Activated T-helper 2 cell treated with anti-CD3 and anti-CD28 coated beads, Interferon-gamma antibody, Interleukin-2, Interleukin-4, amounts not matched to agents 10 μg/mL and 5 μg/mL and 100 μg/mL, durations not matched to agents 14 hours and 24 hours and 36 hours (primary cell): ENCODE results near the gene MROH2B. TPM values are rescaled to one million over a fixed set of nuclear protein-coding genes. Genes with fewer than 3 reads are reported as not detected.

Experiments used
- DNase-seq: peaks from one replicate; pipeline ENCODE4 v3.0.0; 2021; ENCODE audit warnings: low spot score
- H3K27ac Mint-ChIP-seq: one replicate; pipeline ENCODE4 v1.8.0; 2021; ENCODE audit warnings: mixed read lengths
- H3K27me3 Mint-ChIP-seq: one replicate; pipeline ENCODE4 v1.8.0; 2021; ENCODE audit warnings: low read depth, mixed read lengths
- H3K36me3 Mint-ChIP-seq: one replicate; pipeline ENCODE4 v1.8.0; 2021; ENCODE audit warnings: low read depth, mixed read lengths
- H3K4me1 Mint-ChIP-seq: one replicate; pipeline ENCODE4 v1.8.0; 2021; ENCODE audit warnings: low read depth, mixed read lengths
- H3K4me3 Mint-ChIP-seq: one replicate; pipeline ENCODE4 v1.8.0; 2021; ENCODE audit warnings: low read depth, mild to moderate bottlenecking, moderate library complexity, mixed read lengths
- H3K9me3 Mint-ChIP-seq: one replicate; pipeline ENCODE4 v1.8.0; 2021; ENCODE audit warnings: mixed read lengths
- intact Hi-C: fragments of 100-400 bp; cut with micrococcal nuclease; formaldehyde crosslinking; loops from one replicate; pipeline ENCODE4 v1.15.1; 2023
- total RNA-seq: library from RNA; stranded (reverse); gene quantifications from 2 replicates; pipeline ENCODE4 v1.2.3, GENCODE V29; 2022

The MROH2B gene
- total RNA-seq, 1 donor from 2014 or later = not detected

DNA sequence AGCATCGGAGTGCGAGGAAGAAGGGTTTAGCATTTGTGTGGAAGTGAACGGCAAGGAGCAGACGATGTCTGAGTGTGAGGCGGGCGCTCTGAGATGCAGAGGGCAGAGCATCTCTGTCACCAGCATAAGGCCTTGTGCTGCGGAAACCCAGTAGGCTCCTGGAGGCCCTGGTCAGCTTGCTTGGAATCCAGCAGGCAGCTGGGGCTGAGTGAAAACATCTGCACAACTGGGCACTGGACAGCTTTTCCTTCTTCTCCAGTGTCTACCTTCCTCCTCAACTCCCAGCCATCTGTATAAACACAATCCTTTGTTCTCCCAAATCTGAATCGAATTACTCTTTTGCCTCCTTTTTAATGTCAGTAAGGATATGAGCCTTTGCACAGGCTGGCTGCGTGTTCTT is 89.7 kb downstream of the MROH2B start:
- DNase-seq = no peak
- Mint-ChIP-seq H3K4me1 (no peaks in the 10 kb centered on the region), H3K36me3 (no peaks in the 10 kb centered on the region), H3K27me3 (peaks cover 2% of the 10 kb centered on the region), H3K4me3 (no peak overlapping the region), H3K9me3 (no peaks in the 10 kb centered on the region), H3K27ac (no peak overlapping the region)
- intact Hi-C loops = no loop called here

DNA sequence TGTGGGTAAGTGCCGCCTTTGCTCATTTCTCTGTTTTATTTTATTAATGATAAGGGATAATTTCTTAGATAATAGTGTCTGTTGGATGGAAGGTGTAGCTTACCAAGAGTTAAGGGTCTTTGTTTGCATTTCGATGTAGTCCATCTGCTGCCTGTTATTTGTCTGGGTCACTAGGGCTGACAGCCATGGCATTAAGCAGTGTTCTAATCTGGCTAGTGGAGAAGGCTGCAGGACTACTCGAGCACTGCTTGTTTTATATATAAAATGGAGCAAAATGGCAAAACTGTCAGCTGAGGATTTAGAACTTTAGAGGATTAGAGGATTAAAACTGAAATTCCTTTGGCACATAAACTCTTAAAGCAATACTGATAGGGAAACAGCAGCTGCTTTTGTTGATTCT is 94.3 kb downstream of the MROH2B start:
- no peak overlapping the region for H3K4me3 Mint-ChIP-seq
- H3K27ac Mint-ChIP-seq = no peak overlapping the region
- no peaks in the 10 kb centered on the region for H3K36me3 Mint-ChIP-seq
- H3K4me1 Mint-ChIP-seq = no peaks in the 10 kb centered on the region
- H3K9me3 Mint-ChIP-seq = no peaks in the 10 kb centered on the region
- intact Hi-C loops = no loop called here
- no peaks in the 10 kb centered on the region for H3K27me3 Mint-ChIP-seq
- DNase-seq = no peak

DNA sequence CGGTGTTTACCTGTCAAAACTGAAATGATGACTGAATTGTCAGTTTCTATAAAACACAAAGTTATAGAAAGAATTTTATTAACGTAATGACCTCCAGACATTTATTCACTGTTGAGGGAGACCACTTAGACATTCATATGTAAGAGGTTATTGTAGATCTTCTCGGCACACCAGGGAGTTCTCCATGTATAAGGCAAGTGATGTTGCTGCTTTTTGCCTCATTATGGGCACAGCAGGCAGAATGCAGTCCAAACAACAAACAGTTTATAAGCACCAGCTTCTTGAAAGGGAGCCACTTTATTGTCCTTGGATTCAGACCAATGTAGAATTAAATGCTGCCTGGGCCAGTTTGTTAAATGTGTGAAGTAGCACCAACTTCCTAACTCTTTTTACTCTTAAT is 95.1 kb downstream of the MROH2B start:
- Mint-ChIP-seq H3K36me3 (no peaks in the 10 kb centered on the region), H3K4me1 (no peaks in the 10 kb centered on the region), H3K9me3 (no peaks in the 10 kb centered on the region), H3K27me3 (no peaks in the 10 kb centered on the region), H3K27ac (no peak overlapping the region), H3K4me3 (no peak overlapping the region)
- intact Hi-C loops = no loop called here
- DNase-seq = no peak

DNA sequence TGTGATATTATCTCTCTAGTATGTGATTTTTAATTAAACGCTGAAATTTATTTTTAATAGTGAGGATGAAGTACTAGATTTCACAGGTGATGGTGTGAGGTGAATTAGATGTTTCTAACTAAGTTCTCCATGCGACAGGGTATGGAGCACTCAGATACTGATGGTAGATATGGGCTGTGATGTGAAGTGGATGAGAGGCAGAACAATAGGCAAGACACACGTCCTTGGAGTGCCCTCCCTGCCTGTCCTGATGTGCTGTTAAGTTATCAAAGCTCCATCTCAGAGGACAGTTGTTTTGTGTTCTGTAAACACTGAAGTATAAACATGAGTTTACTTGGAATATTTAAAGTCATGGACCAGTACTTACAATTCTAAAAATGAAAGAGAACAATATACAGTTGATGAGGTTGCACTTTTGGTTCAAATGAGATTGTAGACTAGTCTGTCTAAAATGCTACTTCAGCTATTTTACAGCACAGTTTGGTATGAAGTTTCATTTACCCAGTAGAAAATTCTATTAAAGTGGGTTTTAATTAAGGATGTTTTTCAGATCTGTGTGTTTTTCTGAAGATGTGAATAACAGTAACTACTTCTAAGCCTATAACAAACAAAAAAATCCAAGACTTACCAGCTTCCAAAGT is 97.7 kb downstream of the MROH2B start:
- H3K9me3 Mint-ChIP-seq = no peaks in the 10 kb centered on the region
- no peak for DNase-seq
- H3K27ac Mint-ChIP-seq = no peak overlapping the region
- no peaks in the 10 kb centered on the region for H3K36me3 Mint-ChIP-seq
- no peak overlapping the region for H3K4me3 Mint-ChIP-seq
- intact Hi-C loops = no loop called here
- no peaks in the 10 kb centered on the region for H3K4me1 Mint-ChIP-seq
- no peaks in the 10 kb centered on the region for H3K27me3 Mint-ChIP-seq

DNA sequence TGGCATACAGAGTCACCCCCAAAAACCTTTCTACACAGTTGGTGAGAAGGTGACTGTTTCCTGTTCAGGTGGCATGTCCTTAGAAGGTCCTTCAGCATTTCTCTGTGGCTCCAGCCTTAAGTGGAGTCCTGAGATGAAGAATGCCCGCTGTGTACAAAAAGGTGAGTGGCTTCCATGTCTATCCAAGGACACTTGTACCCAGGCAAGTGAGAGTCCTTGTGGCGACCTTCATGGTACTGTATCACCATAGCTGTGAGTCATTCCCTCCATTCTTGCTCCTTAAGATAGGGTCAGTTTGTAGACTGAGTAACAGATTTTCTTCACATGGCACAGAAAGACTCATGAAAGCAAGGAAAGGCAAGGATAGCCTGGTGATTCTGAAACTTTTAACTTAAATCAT is 98.7 kb downstream of the MROH2B start:
- Mint-ChIP-seq H3K27ac (no peak overlapping the region), H3K4me3 (no peak overlapping the region), H3K9me3 (no peaks in the 10 kb centered on the region), H3K4me1 (no peaks in the 10 kb centered on the region), H3K36me3 (no peaks in the 10 kb centered on the region), H3K27me3 (no peaks in the 10 kb centered on the region)
- intact Hi-C loops = no loop called here
- no peak for DNase-seq

DNA sequence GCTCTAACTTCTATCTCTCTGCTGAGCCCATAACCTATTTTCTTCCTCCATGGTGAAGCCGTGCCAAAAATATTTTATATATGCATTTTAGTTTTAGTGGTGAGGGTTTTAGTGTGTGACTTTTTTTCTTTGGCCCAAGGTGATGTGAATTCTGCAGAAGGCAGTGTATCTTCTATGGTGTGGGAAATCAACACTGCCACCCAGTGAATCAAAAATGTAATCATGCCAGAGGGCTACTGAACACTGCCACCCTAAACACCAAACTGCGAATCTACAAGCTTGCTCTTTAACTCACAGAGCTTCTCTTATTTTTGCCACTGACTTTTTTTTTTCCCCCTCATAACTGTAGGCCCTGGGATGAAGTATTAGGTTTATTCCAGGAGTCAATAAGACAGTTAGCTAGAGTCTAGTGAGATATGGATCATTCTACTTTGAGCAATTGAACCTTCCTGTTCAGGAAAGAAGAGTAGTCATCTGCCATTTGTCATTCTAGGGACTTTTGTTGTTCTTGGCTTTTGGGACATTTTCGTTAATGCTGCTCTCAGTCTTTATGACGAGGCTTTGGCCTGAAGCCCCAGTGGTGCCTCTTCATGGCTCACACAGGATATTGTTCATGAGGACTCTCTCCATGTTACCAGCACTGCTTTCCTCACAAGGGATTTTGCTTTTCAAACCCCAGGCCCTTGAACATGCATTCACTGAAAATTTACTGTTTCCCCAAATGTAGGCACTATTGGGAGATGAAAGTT is 108.8 kb downstream of the MROH2B start:
- intact Hi-C loops = no loop called here
- no peaks in the 10 kb centered on the region for H3K36me3 Mint-ChIP-seq
- no peak overlapping the region for H3K4me3 Mint-ChIP-seq

DNA sequence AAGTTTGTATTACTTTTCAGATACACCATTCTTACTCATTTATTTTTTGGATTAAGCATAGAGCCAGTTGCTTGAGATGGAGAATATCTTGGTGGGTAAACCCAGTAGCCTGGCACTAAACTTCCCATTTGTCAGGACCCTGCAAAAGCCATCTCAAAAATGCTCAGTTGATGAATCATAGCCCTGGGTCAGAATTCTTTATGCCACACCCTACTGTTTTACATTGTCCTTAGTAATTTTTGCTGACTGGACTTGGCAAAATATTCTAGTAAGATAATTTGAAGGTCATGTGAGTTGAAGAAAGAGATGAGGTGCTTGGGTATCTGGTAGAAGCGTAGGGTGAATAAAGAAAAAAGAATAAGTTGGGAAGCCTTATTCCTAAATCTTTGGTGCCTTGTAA is 111.1 kb downstream of the MROH2B start:
- no peak overlapping the region for H3K4me3 Mint-ChIP-seq
- H3K27ac Mint-ChIP-seq = no peak overlapping the region
- H3K36me3 Mint-ChIP-seq = no peaks in the 10 kb centered on the region
- DNase-seq = no peak
- no peaks in the 10 kb centered on the region for H3K4me1 Mint-ChIP-seq
- no peaks in the 10 kb centered on the region for H3K9me3 Mint-ChIP-seq
- no peaks in the 10 kb centered on the region for H3K27me3 Mint-ChIP-seq
- intact Hi-C loops = no loop called here

More for the DNA sequence above, 108.8 kb downstream of the MROH2B start:
- no peak for DNase-seq
- H3K27me3 Mint-ChIP-seq = no peaks in the 10 kb centered on the region
- H3K4me1 Mint-ChIP-seq = no peaks in the 10 kb centered on the region
- H3K27ac Mint-ChIP-seq = no peak overlapping the region
- H3K9me3 Mint-ChIP-seq = no peaks in the 10 kb centered on the region

DNA sequence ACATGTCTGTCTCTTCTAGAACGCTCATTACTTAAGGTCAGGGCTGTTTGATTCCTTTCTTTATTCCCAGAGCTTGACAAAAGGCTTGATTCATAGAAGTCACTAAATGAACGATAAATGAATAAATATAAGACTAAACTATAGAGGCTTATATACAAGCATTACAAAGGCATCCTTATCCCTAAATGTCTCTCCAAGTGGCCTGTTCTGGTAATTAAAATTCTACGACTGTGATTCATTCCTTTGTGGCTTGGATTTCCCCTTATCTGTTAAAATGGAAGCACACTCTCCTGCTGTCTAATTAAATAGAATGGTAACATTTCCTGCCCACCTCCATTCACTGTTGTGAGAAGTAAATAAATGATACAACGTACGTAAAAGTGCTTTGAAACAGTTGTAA is 112.3 kb downstream of the MROH2B start:
- H3K27me3 Mint-ChIP-seq = no peaks in the 10 kb centered on the region
- no peak for DNase-seq
- intact Hi-C loops = no loop called here
- H3K36me3 Mint-ChIP-seq = no peaks in the 10 kb centered on the region
- H3K4me1 Mint-ChIP-seq = no peaks in the 10 kb centered on the region
- no peak overlapping the region for H3K27ac Mint-ChIP-seq
- H3K9me3 Mint-ChIP-seq = no peaks in the 10 kb centered on the region
- no peak overlapping the region for H3K4me3 Mint-ChIP-seq

DNA sequence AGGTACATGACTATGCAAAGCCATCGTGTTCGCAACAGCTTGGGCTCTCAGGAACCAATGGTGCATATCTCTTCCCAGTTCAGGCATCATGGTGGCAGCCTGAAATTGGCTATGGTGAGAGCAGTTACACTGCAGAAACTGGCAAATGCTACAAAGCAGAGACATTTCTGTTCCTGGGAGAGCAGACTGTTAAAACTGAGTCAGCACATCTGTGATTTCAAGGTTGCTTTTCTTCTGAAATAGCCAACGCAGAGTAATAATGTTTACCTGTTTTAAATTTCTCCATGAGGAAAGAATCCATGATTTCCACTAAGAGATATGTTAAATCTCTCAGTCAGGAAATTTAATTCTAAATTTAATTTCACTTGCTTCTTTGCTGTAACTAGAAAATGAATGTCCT is 114.1 kb downstream of the MROH2B start:
- Mint-ChIP-seq H3K27ac (no peak overlapping the region), H3K27me3 (no peaks in the 10 kb centered on the region), H3K4me1 (no peaks in the 10 kb centered on the region), H3K4me3 (no peak overlapping the region), H3K36me3 (no peaks in the 10 kb centered on the region), H3K9me3 (no peaks in the 10 kb centered on the region)
- DNase-seq = no peak
- intact Hi-C loops = no loop called here

DNA sequence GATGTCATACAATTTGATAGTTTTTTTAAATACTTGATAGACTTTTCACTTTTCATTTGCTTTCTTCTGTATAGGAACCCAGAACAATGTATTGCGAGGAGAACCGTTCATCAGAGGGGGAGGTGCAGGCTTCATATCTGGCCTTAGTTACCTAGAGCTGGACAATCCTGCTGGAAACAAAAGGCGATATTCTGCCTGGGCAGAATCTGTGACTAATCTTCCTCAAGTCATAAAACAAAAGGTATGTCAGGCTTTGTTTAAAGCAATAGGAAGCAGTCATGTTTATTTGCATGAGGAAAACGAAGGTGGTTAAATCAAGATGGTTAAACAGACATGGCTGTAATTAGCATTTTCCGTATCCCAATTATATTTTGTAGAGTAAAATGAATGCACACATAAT is 115.8 kb downstream of the MROH2B start:
- Mint-ChIP-seq H3K36me3 (no peaks in the 10 kb centered on the region), H3K4me3 (no peak overlapping the region), H3K27me3 (no peaks in the 10 kb centered on the region), H3K9me3 (no peaks in the 10 kb centered on the region), H3K4me1 (no peaks in the 10 kb centered on the region), H3K27ac (no peak overlapping the region)
- intact Hi-C loops = no loop called here
- DNase-seq = no peak

Other genes starting within 250 kb of the MROH2B start
- gene RPL37, start 236.1 kb downstream of the MROH2B start, total RNA-seq = 1,583 and 1,632 TPM in 2 replicates
- 1.5 and 1.6 TPM in 2 replicates for gene CARD6, start 230.0 kb downstream of the MROH2B start, total RNA-seq
- gene C7, start 161.8 kb downstream of the MROH2B start, total RNA-seq = not detected in 2 replicates
- gene C6, start 142.2 kb upstream of the MROH2B start, total RNA-seq = not detected in 2 replicates